Measurements from ENCODE around the gene RAB8B.

GRCh38 chr15:63292771-63293170 is 103.4 kb downstream of the RAB8B start:
- no peak for TF ChIP-seq POLR2A (IDR thresholded peaks at IDR 0.05; ENCODE audit: low read depth)
- no peak for TF ChIP-seq CTCF (IDR thresholded peaks at IDR 0.05)
- TF ChIP-seq POLR2AphosphoS5 (IDR thresholded peaks at IDR 0.05): no peak
